Natural killer cell treated with Interleukin-12 subunit alpha and Interleukin-12 subunit beta and Interleukin-15 and Interleukin-18, amount 100 ng/mL, for 72 hours (primary cell): ENCODE results near the gene CLEC16A. TPM values are rescaled to one million over a fixed set of nuclear protein-coding genes. Genes with fewer than 3 reads are reported as not detected.

ENCODE experiments used
- ATAC-seq, 2 donors: fragments of 150-1000 bp; cut with Tn5 transposase in 1 of 2; sonication (Bioruptor Pico), chemical (Tn5 transposase) in 1 of 2; 2 replicates each; pipeline ENCODE4 v1.10.0; 2021
- DNase-seq: peaks from one replicate; pipeline ENCODE4 v3.0.0; 2022; ENCODE audit warnings: low spot score
- H3K27ac Mint-ChIP-seq, 2 donors: 1 replicate in 1 of 2; 2 replicates in 1 of 2; pipeline ENCODE4 v1.8.0; 2022; ENCODE audit warnings: mixed read lengths in 2 of 2, mild to moderate bottlenecking in 1 of 2, moderate library complexity in 1 of 2
- H3K27me3 Mint-ChIP-seq, 2 donors: 1 replicate in 1 of 2; 2 replicates in 1 of 2; pipeline ENCODE4 v1.8.0; 2022; ENCODE audit warnings: mixed read lengths in 2 of 2
- H3K36me3 Mint-ChIP-seq: one replicate; pipeline ENCODE4 v1.8.0; 2022; ENCODE audit warnings: mixed read lengths
- H3K4me1 Mint-ChIP-seq, 2 donors: 1 replicate in 1 of 2; 2 replicates in 1 of 2; pipeline ENCODE4 v1.8.0; 2022; ENCODE audit warnings: low read depth in 2 of 2, mixed read lengths in 2 of 2, mild to moderate bottlenecking in 1 of 2
- H3K4me3 Mint-ChIP-seq: one replicate; pipeline ENCODE4 v1.8.0; 2022; ENCODE audit warnings: mixed read lengths
- H3K9me3 Mint-ChIP-seq: 2 replicates; pipeline ENCODE4 v1.8.0; 2022; ENCODE audit warnings: mixed read lengths
- total RNA-seq, 2 donors: library from RNA; stranded (reverse); gene quantifications; one replicate each; pipeline ENCODE4 v1.2.3, GENCODE V29; 2022

CLEC16A gene
- total RNA-seq, 2 donors from 2014 or later: 42.5 to 60.2 TPM

DNA sequence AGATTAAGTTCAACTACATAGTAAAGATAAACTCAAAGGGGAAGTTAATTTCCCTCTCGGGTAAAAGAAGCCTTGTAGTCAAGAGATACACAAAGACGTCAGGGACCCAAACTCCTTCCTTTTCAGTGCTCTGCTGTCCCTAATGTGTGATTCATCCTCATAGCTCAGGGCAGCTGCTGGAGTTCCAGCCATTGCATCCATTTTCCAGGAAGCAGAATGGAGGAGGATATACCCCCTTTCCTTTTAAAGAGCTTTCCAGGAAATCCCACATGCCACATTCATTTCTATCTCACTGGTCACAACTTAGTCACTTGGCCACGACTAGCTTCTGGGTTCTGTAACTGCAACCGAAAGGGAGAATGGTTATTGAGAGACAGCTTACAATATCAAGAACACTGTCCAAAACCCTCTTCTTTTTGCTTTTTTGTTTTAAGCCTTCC lies 216.3 kb downstream of the CLEC16A start:
- peaks cover 4% of the 10 kb centered on the region for H3K36me3 Mint-ChIP-seq
- DNase-seq: peak; percentile 76
- peaks cover 60 to 61% of the 10 kb centered on the region in 2 donors for H3K4me1 Mint-ChIP-seq
- H3K27ac Mint-ChIP-seq: peak overlapping the region; percentile 97 to 99
- peak overlapping the region; percentile 85 for H3K4me3 Mint-ChIP-seq
- peak; percentile 86 to 92 for ATAC-seq
- H3K27me3 Mint-ChIP-seq: no peaks in the 10 kb centered on the region
- no peaks in the 10 kb centered on the region for H3K9me3 Mint-ChIP-seq

DNA sequence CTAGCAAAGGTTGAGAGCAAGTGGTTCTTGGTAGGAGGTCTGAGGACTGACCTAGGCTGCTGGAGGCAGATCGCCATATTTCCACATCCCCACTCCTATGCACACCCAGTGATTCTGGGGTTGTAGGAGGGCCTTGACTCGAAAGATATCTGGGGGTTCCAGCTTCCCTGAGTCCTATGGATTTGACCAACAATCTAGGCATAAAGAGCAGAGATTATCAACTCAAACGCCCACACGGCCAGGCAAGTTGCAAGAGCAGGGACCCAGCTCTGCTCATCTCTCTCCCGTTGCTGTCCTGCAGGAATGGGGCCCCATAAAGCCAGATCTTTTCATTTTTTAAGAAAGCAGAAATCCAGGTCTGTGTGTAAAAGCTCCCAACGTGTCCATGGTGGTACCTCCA lies 217.1 kb downstream of the CLEC16A start:
- H3K4me1 Mint-ChIP-seq: peaks cover 58 to 60% of the 10 kb centered on the region in 2 donors
- no peaks in the 10 kb centered on the region for H3K9me3 Mint-ChIP-seq
- H3K27me3 Mint-ChIP-seq: no peaks in the 10 kb centered on the region
- peak overlapping the region; percentile 97 to 99 for H3K27ac Mint-ChIP-seq
- H3K36me3 Mint-ChIP-seq: peaks cover 4% of the 10 kb centered on the region
- ATAC-seq: no peak
- H3K4me3 Mint-ChIP-seq: peak overlapping the region; percentile 85
- DNase-seq: no peak

DNA sequence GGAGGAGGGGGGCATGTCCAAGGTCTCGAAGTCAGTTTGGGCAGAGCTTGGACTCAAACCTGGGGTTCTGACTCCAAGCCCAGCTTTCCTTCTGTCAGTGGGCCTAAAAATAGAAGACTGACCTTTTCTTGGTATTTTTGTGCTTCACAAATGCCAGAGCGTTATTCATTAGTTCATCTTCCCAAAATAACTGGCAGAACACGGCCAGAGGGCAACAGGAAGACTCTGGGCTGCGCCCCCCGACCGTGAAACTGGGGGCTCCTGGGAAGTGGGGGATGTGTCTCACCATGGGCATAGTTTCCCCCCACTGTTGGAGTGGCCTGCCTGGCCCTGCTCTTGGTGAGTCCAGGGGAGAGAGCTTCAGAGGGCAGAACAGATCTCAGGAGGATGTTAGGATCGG lies 217.6 kb downstream of the CLEC16A start:
- Mint-ChIP-seq H3K9me3 (no peaks in the 10 kb centered on the region), H3K27me3 (no peaks in the 10 kb centered on the region), H3K27ac (peak overlapping the region; percentile 97 to 99), H3K36me3 (peaks cover 4% of the 10 kb centered on the region), H3K4me3 (peak overlapping the region; percentile 85), H3K4me1 (peaks cover 54 to 58% of the 10 kb centered on the region in 2 donors)
- ATAC-seq: no peak
- DNase-seq: no peak

DNA sequence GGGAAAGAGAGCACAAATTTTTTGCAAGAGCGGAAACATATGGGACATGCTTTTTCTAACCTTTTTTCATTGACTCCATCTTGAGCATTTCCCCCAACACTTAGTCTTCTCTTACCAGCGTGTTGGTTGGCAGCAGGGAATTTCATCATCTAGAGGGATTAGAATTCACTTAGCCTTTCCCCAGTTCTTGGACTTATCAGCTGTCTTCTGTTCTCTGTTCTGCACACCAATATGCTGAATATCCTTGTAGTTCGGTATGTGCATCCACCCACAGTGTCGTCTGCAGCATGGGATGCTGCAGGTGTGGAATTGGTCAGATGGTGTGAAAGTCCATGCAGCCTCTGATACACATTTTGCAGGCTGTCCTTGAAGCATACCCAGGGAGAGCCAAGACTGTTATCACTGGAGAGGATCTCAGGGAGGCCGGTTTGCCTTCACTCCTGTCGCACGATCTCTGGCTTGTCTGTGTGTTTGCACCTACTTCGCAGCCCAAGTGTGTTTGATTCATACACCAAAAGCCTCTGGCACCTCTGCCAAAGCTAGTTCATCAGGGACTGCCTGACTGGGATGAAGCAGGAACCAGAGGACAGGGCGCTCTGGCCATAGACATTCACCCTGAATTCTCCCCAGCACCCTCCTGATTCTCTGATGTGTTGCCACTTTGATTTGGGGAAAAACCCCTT lies 218.4 kb downstream of the CLEC16A start:
- ATAC-seq (no peak), DNase-seq (no peak)
- Mint-ChIP-seq H3K27ac (peak overlapping the region; percentile 97 to 99), H3K4me3 (no peak overlapping the region), H3K4me1 (peaks cover 46 to 55% of the 10 kb centered on the region in 2 donors), H3K27me3 (no peaks in the 10 kb centered on the region), H3K9me3 (no peaks in the 10 kb centered on the region), H3K36me3 (peaks cover 4% of the 10 kb centered on the region)

DNA sequence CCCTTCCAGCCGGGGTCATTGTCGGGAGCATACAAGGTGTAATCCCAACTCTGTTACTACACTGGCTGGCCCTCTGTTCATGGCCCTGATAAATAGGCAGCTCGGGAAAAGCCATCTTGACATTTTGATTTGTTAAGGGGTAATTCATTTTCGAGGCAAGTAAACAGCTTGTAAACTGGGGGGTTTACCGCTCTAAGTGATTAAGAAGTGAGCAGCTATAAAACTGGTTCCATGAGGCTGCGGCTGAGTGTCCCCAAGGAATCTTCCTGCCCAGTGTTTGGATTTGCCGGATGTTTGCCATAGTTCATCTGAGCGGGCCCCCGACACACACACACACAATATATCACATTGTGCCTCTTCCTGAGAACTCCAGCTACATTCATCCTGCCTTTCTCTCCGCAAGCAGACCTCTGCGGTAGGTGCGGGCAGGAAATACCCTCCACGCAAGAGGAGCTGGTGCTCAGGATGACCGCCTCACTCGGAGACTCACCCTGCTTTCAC lies 219.4 kb downstream of the CLEC16A start:
- ATAC-seq (no peak), DNase-seq (peak; percentile 46)
- H3K4me1 Mint-ChIP-seq: peaks cover 41 to 55% of the 10 kb centered on the region in 2 donors
- H3K4me3 Mint-ChIP-seq: no peak overlapping the region
- H3K27me3 Mint-ChIP-seq: no peaks in the 10 kb centered on the region
- H3K27ac Mint-ChIP-seq: peak overlapping the region; percentile 97 to 99
- H3K9me3 Mint-ChIP-seq: no peaks in the 10 kb centered on the region
- H3K36me3 Mint-ChIP-seq: peaks cover 4% of the 10 kb centered on the region

DNA sequence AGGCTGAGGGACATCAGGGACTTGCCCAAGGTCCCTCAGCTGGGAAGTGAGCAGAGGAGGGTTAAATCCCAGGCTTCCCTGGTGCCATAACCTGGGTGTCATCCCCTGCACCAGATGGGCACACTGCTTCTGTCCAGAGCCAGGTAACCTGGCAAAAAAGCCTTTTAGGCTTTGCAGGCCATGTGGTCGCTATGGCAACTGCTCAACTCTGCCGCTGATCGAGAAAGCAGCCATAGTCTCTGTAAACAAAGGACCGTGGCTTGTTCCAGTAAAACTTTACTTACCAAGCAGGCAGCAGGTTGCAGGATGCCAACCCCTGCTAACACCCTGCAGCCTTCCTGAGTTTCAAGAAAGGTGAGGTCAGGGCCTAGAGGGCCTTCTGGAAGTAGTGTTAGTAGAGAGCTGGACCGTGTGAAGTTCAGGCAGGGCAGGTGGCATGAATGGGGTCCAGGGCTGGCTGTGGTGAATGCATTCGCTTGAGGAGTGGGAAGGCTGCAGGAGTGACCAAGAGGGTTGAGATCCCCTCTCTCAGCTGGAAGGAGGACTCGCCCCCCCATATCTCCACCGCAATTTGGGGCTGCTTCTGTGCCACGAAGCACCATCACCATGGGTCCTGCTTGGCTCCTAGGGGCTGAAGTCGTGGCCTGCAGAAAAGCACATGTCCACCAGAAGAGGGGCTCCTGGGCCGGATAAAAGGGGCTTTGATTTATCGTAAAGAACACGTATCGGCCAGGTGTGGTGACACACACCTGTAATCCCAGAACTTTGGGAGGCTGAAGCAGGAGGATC lies 220.3 kb downstream of the CLEC16A start:
- Mint-ChIP-seq H3K4me3 (no peak overlapping the region), H3K27me3 (no peaks in the 10 kb centered on the region), H3K36me3 (peaks cover 4% of the 10 kb centered on the region), H3K27ac (peak overlapping the region in 1 of 2 donors; percentile 66), H3K4me1 (peaks cover 34 to 48% of the 10 kb centered on the region in 2 donors), H3K9me3 (no peaks in the 10 kb centered on the region)
- peak; percentile 8 for DNase-seq
- no peak for ATAC-seq

DNA sequence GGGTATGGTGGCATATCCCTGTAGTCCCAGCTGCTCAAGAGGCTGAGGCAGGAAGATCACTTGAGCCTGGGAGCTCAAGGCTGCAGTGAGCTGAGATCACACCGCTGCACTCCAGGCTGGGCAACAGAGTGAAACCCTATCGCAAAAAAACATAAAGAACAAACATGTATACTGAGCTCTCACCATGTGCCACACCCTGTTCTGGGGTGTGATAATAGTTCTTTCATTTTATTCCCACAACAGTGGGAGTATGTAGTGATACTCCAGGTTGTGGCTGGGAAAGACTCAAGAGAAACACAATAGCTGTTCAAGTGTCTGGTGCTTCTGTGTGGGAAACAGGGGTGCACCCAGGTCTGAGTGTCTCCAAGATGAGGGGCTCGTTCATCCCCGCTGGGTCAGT lies 221.0 kb downstream of the CLEC16A start:
- Mint-ChIP-seq H3K9me3 (no peaks in the 10 kb centered on the region), H3K4me1 (peaks cover 27 to 42% of the 10 kb centered on the region in 2 donors), H3K27ac (peak overlapping the region in 1 of 2 donors; percentile 66), H3K4me3 (no peak overlapping the region), H3K27me3 (no peaks in the 10 kb centered on the region), H3K36me3 (peaks cover 4% of the 10 kb centered on the region)
- DNase-seq: no peak
- no peak for ATAC-seq

DNA sequence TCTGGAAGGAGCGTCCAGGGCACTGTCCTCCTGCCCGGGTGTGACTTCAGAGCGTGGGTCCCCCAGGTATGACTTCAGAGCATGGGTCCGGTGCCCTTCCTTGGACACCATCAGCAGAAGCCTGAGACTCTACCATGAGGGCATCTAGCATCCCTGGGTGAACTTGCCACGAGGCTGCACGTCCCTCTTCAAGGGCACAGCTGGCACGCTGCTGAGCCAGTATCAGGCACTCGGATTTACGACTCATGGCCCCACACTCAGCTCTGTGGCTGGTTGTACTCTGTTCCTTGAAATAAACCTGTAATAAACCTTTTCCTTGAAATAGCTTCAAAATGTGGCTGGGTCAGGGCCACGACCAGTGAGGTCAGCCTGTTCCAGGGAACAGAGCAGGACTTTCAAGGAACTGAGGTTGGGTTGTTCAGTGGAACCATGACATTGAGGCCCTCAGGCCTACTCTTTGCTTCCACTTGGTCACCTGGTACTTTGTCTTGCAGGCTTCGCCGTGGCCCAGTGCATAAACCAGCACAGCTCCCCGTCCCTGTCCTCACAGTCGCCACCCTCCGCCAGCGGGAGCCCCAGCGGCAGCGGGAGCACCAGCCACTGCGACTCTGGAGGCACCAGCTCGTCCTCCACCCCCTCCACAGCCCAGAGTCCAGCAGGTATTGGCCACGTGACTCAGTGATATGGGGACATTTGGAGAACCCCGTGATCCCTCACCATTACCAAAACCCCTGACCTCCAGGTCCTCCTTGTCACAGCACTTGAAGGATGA lies 221.7 kb downstream of the CLEC16A start:
- H3K4me1 Mint-ChIP-seq: peaks cover 20 to 38% of the 10 kb centered on the region in 2 donors
- peak overlapping the region in 1 of 2 donors; percentile 66 for H3K27ac Mint-ChIP-seq
- H3K4me3 Mint-ChIP-seq: no peak overlapping the region
- H3K27me3 Mint-ChIP-seq: no peaks in the 10 kb centered on the region
- ATAC-seq (peak in 1 of 2 donors; percentile 19), DNase-seq (peak; percentile 56)
- no peaks in the 10 kb centered on the region for H3K36me3 Mint-ChIP-seq
- no peaks in the 10 kb centered on the region for H3K9me3 Mint-ChIP-seq

DNA sequence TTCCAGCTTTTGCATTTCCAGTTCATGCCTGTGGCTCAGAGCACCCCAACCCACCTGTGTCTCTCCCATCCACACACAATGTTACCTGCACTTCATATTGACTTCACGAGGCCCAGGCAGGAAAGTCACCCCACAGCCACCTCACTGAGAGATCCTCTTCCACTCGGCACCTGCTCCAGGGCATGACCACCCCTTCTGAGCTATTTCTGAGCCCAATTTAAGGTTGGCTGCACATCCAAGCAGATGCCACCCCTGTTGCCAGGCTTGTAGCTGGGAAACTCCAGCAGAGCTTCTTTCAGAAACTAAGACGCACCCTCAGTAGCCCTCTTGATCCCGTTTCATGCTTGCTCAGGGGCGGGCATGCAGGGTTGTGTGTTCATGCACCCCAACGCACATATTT lies 223.2 kb downstream of the CLEC16A start:
- no peaks in the 10 kb centered on the region for H3K36me3 Mint-ChIP-seq
- H3K9me3 Mint-ChIP-seq: no peaks in the 10 kb centered on the region
- H3K4me1 Mint-ChIP-seq: peaks cover 17 to 35% of the 10 kb centered on the region in 2 donors
- H3K27me3 Mint-ChIP-seq: no peaks in the 10 kb centered on the region
- peak overlapping the region in 1 of 2 donors; percentile 79 for H3K27ac Mint-ChIP-seq
- ATAC-seq (no peak), DNase-seq (no peak)
- no peak overlapping the region for H3K4me3 Mint-ChIP-seq

DNA sequence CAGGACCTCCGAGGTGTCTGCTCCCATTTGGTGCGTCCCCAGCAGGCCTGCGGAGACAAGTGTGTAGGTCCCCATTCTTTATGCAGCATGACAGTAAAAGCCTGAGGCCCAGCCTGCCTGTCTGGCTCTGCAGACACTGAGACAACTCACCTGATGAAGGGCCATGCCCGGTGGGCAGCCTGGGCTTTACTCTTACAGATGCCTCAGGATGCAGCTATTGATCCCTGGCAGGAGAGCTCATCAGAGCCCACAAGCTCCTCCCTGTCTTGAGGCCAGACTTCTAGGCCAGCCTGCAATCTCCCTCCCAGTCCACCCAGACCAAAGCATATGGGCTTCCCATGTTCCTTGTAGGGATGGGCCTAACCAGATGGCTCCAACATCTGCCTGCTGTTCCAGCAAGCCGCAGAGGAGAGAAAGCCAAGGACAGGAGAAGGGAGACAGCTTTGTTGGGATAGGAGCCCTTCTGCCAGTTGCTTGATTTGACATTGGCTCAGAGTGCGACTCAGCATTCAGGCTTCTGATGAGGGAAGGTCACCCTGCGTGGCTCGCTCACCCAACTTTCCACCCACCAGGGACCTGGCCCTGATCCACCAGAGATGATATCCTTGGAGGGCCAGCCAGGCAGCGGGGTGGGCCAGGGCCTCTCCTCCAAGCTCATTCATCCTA lies 224.2 kb downstream of the CLEC16A start:
- H3K4me3 Mint-ChIP-seq: no peak overlapping the region
- H3K9me3 Mint-ChIP-seq: no peaks in the 10 kb centered on the region
- peaks cover 10 to 26% of the 10 kb centered on the region in 2 donors for H3K4me1 Mint-ChIP-seq
- DNase-seq (no peak), ATAC-seq (no peak)
- H3K36me3 Mint-ChIP-seq: no peaks in the 10 kb centered on the region
- no peaks in the 10 kb centered on the region for H3K27me3 Mint-ChIP-seq
- H3K27ac Mint-ChIP-seq: peak overlapping the region in 1 of 2 donors; percentile 0

DNA sequence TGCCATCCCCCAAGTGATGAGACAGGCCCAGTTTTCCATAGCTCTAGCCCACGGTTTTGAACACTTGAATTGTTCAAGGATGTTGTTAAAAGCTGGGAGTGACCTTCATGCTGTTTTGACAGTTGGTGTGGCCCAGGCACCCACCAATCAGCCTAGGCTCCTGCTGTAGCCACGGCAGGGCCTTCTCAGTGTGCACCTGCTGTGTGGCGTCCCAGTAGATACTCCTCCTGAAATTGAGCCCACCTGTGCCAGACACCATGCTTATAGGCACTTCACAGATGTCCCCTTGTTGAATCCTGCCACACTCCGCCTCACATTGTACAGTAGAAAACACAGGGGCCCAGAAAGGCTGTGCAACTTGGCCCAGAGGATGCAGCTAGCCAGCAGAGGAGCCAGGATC lies 225.3 kb downstream of the CLEC16A start:
- Mint-ChIP-seq H3K4me1 (peaks cover 18 to 29% of the 10 kb centered on the region in 2 donors), H3K27me3 (no peaks in the 10 kb centered on the region), H3K9me3 (no peaks in the 10 kb centered on the region), H3K36me3 (peaks cover 8% of the 10 kb centered on the region), H3K4me3 (no peak overlapping the region), H3K27ac (peak overlapping the region in 1 of 2 donors; percentile 0)
- ATAC-seq: no peak
- no peak for DNase-seq

DNA sequence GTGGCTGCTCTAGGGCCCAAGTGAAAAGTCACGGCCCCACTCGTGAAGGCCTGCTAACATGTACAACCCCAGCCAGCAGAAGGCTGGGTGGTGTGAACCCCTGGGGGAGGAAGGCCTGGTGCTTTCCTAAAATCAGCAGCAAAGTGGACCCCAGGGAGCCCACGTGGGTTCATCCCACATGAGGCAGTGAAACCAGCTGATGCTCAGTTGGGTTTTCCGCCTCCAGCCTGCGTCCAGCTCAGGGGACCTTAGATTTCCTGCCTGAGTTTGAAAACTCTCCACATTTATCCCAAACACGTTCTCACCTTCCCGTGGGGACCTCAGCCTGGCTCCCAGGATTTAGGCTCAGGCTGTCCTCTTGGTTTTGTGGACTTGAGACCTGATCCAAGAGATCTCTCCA lies 225.8 kb downstream of the CLEC16A start:
- H3K27me3 Mint-ChIP-seq: no peaks in the 10 kb centered on the region
- no peak overlapping the region for H3K4me3 Mint-ChIP-seq
- H3K36me3 Mint-ChIP-seq: peaks cover 13% of the 10 kb centered on the region
- ATAC-seq (no peak), DNase-seq (no peak)
- peak overlapping the region in 1 of 2 donors; percentile 0 for H3K27ac Mint-ChIP-seq
- no peaks in the 10 kb centered on the region for H3K9me3 Mint-ChIP-seq
- H3K4me1 Mint-ChIP-seq: peaks cover 23 to 33% of the 10 kb centered on the region in 2 donors
